ENCODE data around the gene TP73.

DNA sequence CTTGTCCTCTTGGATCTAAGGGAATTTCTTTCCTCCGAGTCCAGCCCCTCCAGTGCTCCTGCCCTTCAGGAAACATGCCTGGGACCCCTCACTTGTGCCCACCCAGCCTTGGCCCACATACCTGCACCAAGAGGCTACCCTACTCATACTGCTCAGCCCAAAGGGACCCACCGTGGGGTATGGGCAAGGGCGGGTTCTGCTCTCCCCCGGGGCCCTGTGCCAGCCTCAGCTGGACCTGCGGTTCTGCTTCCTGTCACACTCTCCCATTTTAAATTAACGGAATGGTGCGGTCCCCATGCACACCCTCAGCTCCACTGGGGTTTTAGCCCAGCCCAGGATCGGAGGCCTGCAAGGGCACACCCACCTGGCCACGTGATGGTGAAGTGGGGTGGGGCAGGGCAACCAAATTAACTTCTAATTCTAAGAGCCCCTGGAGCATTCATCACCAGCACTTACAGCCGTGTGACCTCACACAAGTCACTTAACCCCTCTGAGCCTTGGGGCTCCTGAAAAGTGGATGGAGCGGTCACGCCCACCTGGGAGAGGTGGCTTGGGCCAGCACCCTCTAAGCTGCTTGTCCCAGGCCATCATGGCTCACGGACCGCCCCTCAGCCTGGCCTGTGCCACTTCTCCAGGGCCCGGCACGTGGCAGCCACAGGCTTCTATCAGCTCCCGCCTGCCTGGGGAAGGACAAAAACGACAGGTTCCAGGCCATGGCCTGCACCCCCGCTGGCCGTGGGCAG, 28.3 kb downstream of the TP73 start:
- TF ChIP-seq POLR2A (IDR thresholded peaks at IDR 0.05): no peak
- TF ChIP-seq, protein P1, sequence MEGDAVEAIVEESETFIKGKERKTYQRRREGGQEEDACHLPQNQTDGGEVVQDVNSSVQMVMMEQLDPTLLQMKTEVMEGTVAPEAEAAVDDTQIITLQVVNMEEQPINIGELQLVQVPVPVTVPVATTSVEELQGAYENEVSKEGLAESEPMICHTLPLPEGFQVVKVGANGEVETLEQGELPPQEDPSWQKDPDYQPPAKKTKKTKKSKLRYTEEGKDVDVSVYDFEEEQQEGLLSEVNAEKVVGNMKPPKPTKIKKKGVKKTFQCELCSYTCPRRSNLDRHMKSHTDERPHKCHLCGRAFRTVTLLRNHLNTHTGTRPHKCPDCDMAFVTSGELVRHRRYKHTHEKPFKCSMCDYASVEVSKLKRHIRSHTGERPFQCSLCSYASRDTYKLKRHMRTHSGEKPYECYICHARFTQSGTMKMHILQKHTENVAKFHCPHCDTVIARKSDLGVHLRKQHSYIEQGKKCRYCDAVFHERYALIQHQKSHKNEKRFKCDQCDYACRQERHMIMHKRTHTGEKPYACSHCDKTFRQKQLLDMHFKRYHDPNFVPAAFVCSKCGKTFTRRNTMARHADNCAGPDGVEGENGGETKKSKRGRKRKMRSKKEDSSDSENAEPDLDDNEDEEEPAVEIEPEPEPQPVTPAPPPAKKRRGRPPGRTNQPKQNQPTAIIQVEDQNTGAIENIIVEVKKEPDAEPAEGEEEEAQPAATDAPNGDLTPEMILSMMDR (IDR thresholded peaks at IDR 0.05): no peak
- no peak for TF ChIP-seq POLR2AphosphoS5 (IDR thresholded peaks at IDR 0.05)

Measured in breast epithelium (tissue), 3 donors.